GM19025 (cell line): Measurements from ENCODE around the gene R3HDM4.
A peak's percentile ranks its signal among the peaks of the same experiment; 100 is the strongest.

Experiments used
- ATAC-seq: cut with Tn5 transposase; IDR thresholded peaks from one replicate; pipeline ENCODE4 v1.9.1; 2021; ENCODE audit warnings: mild to moderate bottlenecking, low read depth, moderate library complexity; ENCODE audit not compliant: unreplicated experiment

The R3HDM4 gene

GRCh38 chr19:947707-948539 lies 34.9 kb upstream of the R3HDM4 start:
- peak; percentile 72 for ATAC-seq

GRCh38 chr19:947090-947706 lies 34.2 kb upstream of the R3HDM4 start:
- ATAC-seq = no peak

DNA sequence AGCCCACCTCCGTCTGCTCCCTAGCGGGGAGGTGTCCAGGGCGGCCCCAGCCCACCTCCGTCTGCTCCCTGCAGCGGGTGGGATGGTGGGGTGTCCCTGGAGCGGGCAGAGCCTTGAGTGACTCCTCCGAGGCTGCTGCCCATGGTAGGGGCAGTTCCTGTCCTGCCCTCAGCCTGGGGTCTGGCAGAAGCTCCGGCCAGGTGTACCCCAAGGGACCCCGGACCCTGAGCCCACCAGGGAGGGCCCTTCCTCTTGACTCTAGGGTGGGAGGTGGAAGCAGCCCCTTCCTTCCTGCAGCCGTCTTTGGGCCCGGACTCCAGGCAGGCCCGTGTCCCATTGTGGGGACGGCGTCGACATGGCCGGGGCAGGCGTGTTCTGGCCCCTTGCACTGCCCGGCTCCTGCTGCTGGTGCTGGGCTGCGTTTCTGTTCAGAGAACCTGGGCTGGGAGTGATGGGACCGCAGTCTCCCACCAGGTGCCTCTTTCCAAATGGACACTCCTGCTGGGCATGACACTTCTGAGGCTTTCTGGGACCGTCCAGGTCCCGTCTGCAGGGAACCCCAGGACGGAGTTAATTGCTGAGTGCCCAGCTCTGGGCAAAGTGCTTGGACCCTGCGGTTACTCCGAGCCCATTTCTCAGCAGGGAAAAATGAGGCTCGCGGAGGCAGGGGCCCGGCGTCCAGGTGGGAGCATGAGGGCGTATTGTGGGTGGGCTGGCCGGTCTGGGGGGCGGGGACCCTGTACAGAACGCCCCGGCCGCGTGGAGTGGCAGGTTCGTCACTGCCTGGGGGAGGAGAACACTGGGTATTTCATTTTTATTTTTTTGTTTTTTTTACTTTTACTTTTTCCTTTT lies 32.6 kb upstream of the R3HDM4 start:
- no peak for ATAC-seq

GRCh38 chr19:944663-945241 lies 31.7 kb upstream of the R3HDM4 start:
- ATAC-seq = no peak

GRCh38 chr19:944171-944567 lies 31.1 kb upstream of the R3HDM4 start:
- ATAC-seq = no peak

DNA sequence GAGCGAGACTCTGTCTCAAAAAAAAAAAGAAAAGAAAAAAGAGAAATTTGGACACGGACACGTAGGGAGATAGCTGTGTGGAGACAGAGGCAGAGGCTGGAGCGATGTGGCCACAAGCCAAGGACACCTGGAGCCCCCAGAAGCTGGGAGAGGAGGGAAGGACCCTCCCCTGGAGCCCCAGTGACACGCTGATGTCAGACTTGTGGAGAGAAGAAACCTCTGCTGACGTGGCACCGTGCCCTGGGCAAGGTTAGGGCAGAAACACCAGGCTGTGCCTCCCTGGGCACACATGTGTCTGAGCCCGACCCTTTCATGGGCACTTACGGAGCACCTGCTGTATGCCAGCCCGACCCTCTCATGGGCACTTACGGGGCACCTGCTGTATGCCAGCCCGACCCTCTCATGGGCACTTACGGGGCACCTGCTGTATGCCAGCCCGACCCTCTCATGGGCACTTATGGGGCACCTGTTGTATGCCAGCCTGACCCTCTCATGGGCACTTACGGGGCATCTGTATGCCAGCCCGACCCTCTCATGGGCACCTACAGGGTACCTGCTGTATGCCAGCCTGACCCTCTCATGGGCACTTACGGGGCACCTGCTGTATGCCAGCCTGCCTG lies 30.6 kb upstream of the R3HDM4 start:
- ATAC-seq = no peak

DNA sequence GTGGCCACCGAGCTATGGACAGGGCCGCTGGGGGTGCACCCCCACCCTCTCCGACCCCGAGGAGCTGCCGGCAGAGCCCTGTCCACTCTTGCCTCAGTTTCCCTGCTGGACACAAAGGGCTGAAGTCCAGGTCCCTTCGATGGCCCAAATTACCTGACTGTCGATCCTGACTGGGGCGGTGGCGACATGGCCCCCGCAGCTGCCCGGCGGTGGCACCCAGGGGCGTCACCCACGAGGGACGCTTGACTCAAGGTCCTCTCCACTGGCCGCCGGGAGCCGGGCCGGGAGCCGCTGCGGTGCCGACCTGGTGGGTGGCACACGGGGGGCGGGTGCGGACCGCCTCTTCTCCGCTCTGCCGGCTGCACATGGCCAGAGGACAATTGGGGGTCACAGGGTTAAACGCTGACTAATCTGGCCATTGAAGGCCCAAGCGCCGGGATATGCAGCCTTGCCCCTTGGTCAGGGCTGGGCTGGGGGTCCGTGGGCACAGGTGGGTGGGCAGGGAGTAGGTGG lies 29.2 kb upstream of the R3HDM4 start:
- no peak for ATAC-seq

DNA sequence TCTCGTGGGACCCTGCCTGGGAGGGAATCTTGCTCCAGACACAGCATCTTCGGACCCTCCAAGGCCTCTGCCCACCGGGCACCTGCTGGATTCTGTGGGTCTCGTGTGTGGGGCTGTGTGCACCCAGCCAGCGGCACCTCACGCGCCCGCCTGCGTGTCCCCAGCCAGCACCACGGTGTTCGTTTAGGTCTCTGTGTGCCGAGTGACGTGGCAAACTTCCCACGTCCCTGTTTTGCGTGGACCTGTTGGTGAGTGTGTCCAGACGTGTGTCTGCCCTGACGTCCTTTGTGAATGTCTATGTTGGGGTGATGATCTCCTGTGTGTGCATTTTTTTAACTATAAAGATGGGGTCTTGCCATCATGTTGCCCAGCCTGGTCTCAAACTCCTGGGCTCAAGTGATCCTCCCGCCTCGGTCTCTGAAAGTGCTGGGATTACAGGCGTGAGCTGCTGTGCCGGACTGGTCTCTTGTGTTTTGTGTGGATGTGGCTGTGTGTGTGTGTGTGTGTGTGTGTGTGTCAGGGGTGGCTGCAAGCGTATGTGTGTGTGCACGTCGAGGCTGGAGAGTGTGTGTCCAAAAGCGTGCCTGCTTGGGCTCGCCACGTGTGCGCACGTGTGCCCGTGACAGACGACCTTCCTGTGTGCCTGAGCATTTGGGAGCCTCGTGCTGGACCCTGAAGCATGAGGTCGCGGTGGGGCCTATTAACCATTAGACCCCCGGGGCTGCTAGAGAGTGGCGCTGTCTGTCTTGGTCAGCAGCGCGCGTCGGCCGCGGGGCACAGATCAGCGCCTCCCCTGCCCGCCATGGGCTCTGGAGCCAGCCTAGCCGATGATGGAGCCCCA lies 28.5 kb upstream of the R3HDM4 start:
- no peak for ATAC-seq

- ATAC-seq = peak; percentile 46
Measured at GRCh38 chr19:940591-941291, 27.7 kb upstream of the R3HDM4 start.

DNA sequence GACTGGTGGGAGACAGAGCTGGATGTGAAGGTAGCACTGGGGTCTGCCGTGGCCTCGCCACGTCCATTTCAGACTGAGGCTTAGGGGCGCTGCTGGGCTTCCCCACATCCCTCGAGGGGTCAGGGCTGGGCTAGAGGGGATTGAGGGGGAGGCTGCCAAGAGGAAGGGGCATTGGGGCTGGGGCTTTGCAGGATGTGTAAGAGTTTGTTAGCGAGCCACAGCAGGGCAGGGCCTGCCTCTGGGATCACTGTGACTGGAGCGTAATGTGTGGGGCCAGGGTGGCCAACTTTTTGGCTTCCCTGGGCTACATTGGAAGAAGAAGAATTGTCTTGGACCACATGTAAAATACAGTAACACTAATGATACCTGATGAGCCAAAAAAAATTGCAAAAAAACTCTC lies 26.9 kb upstream of the R3HDM4 start:
- no peak for ATAC-seq

- no peak for ATAC-seq
Measured at GRCh38 chr19:939439-939838, 26.4 kb upstream of the R3HDM4 start.

GRCh38 chr19:938233-938923 lies 25.4 kb upstream of the R3HDM4 start:
- no peak for ATAC-seq

- ATAC-seq = no peak
Measured at GRCh38 chr19:937259-937694, 24.3 kb upstream of the R3HDM4 start.

DNA sequence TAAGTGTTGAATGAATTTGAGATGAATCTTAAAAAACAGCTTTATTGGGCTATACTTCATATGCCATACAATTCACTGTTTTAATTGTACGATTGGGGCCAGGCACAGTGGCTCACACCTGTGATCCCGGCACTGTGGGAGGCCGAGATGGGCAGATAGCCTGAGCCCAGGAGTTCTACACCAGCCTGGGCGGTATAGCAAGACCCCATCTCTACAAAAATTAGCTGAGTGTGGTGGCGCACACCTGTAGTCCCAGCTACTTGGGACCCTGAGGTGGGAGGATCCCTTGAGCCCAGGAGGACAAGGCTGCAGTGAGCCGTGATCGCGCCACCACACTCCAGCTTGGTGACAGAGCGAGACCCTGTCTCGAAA lies 23.1 kb upstream of the R3HDM4 start:
- no peak for ATAC-seq

- ATAC-seq = no peak
Measured at GRCh38 chr19:934865-935479, 22.0 kb upstream of the R3HDM4 start.

DNA sequence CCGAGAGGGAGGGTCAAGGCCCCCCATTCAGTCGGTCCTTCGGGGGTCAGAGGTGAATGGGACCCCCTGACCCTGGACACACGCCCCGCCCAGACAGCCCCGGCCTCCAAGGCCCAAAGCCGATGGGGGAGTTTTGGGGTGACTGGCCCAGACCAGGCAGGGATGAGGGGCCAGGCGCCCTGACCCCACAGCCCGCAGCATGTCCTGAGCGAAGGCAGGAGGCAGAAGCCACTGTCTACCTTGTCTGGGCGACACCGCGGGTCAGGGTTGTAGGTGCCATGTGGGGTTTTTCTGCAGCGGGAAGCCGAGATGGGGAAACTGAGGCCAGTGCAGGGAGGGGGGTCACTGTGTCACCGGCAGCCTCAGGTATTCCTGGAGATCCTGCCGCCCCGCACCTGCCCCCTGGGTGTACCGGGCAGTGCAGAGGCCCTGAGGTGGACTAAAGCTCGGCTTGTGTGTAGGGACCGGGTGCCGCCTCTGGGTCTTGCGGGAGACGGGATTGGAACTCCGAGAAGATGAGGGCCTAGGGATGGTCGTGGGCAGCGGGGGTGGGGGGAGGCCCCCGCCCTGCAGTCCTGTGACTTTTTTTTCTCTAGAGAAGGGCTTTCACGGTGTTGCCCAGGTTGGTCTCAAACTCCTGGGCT lies 21.3 kb upstream of the R3HDM4 start:
- ATAC-seq = no peak

DNA sequence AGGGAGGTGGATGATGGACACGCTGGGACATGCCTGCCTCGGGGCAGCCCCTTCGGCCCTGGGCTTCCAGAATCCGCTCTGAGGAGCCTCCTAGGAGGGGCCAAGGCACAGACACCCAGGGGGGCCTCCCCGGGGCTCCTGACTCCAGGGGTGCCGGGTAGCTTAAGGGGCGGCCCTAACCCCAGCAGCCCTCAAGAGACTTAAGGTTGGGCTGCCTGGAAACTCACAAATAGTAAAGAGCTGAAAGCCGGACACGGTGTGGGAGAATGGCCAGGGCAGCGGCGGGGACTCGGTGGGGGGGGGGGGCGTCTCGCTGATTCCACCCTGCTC lies 20.5 kb upstream of the R3HDM4 start:
- no peak for ATAC-seq
